HG03064 (cell line): ENCODE results near the gene MGAT4C.
"Not testable (repeated sequence)": the region's sequence is repeated elsewhere in the genome, so short reads cannot be mapped to it uniquely, and the experiment has no call there.

Experiments
- ATAC-seq: cut with Tn5 transposase; IDR thresholded peaks from one replicate; pipeline ENCODE4 v1.9.1; 2021; ENCODE audit warnings: low read depth; ENCODE audit not compliant: unreplicated experiment

MGAT4C gene

GRCh38 chr12:86256163-86256562, at the start of gene MGAT4C:
Gene MGAT4C (minus strand): TSS chr12:86256391.
- no peak for ATAC-seq

GRCh38 chr12:86296396-86296795, 40.2 kb upstream of the MGAT4C start:
- ATAC-seq, result not testable (repeated sequence)

- no peak for ATAC-seq
These were observed 37.6 kb upstream of the MGAT4C start for GRCh38 chr12:86293682-86294240.

GRCh38 chr12:86292480-86292879, 36.3 kb upstream of the MGAT4C start:
- no peak for ATAC-seq

- no peak for ATAC-seq
These were observed 34.4 kb upstream of the MGAT4C start for GRCh38 chr12:86290615-86291014.

GRCh38 chr12:86286119-86286518, 29.9 kb upstream of the MGAT4C start:
- ATAC-seq, result no peak

GRCh38 chr12:86283620-86284019, 27.4 kb upstream of the MGAT4C start:
- ATAC-seq, result no peak

- ATAC-seq, result no peak
These were observed 19.2 kb upstream of the MGAT4C start for GRCh38 chr12:86275356-86275755.

- no peak for ATAC-seq
These were observed 9.1 kb upstream of the MGAT4C start for GRCh38 chr12:86265329-86265695.

- ATAC-seq, result no peak
These were observed 8.5 kb upstream of the MGAT4C start for GRCh38 chr12:86264451-86265328.

GRCh38 chr12:86261578-86261977, 5.4 kb upstream of the MGAT4C start:
- ATAC-seq, result no peak

- no peak for ATAC-seq
These were observed 5.0 kb upstream of the MGAT4C start for GRCh38 chr12:86261142-86261541.

- ATAC-seq, result no peak
These were observed 4.0 kb upstream of the MGAT4C start for GRCh38 chr12:86260183-86260582.

- no peak for ATAC-seq
These were observed 943 bp upstream of the MGAT4C start for GRCh38 chr12:86257134-86257533.

GRCh38 chr12:86254399-86255107, 1.6 kb downstream of the MGAT4C start:
- ATAC-seq, result no peak

GRCh38 chr12:86249851-86250250, 6.3 kb downstream of the MGAT4C start:
- ATAC-seq, result no peak

- ATAC-seq, result no peak
These were observed 6.9 kb downstream of the MGAT4C start for GRCh38 chr12:86249276-86249675.

GRCh38 chr12:86247871-86248270, 8.3 kb downstream of the MGAT4C start:
- ATAC-seq, result no peak

GRCh38 chr12:86241600-86241999, 14.6 kb downstream of the MGAT4C start:
- ATAC-seq, result no peak

GRCh38 chr12:86234316-86234855, 21.8 kb downstream of the MGAT4C start:
- no peak for ATAC-seq

- ATAC-seq, result no peak
These were observed 23.1 kb downstream of the MGAT4C start for GRCh38 chr12:86233126-86233525.
